Mucosa of descending colon (tissue), 3 donors: ENCODE data around the gene CCDC169. TPM values are rescaled to one million over a fixed set of nuclear protein-coding genes. Genes with fewer than 3 reads are reported as not detected.

Experiments
- ATAC-seq: fragments of 200-7000 bp; cut with Tn5 transposase; one replicate; pipeline ENCODE4 v1.9.1; 2020; ENCODE audit warnings: mild to moderate bottlenecking, moderate library complexity
- DNase-seq, 3 donors: peaks; one replicate each; pipeline ENCODE4 v3.0.0-alpha.2; 2020
- H3K36me3 ChIP-seq: fragments of 200-600 bp; one replicate; pipeline ENCODE4 v1.8.0; 2021; ENCODE audit warnings: low read depth, mild to moderate bottlenecking
- H3K4me1 ChIP-seq: fragments of 200-600 bp; one replicate; pipeline ENCODE4 v1.8.0; 2021; ENCODE audit warnings: low read depth, mild to moderate bottlenecking
- H3K4me3 ChIP-seq: fragments of 200-600 bp; one replicate; pipeline ENCODE4 v1.8.0; 2021; ENCODE audit warnings: mild to moderate bottlenecking
- H3K9me3 ChIP-seq: fragments of 200-600 bp; one replicate; pipeline ENCODE4 v1.8.0; 2021; ENCODE audit warnings: mild to moderate bottlenecking
- CTCF ChIP-seq: fragments of 200-600 bp; IDR thresholded peaks from one replicate; pipeline ENCODE4 v1.8.0; 2022; ENCODE audit warnings: antibody characterized with exemption, mild to moderate bottlenecking
- intact Hi-C, 2 donors: fragments of 100-400 bp; cut with DNase I in 1 of 2; cut with micrococcal nuclease in 1 of 2; formaldehyde crosslinking; loops; one replicate each; pipeline versions ENCODE4 v1.11.0 to v1.11.1; 2022; cut with DNase I, micrococcal nuclease
- total RNA-seq, 3 donors: library from RNA; stranded (reverse); fragmentation: NEBNext Ultra II Directional in 2 of 3; extraction: Animal tissue kit (Norgen Biotek cat#: 25700) in 2 of 3; gene quantifications; one replicate each; pipeline versions ENCODE4 v1.2.1 to v1.2.4, GENCODE V29; 2021 to 2023
- donor health status: DM: no; HTN: no; CAD: no; lungs with moderate emphysema.
- donor health status: DM: no; HTN: no; CAD: no.
- donor health status: DM: no; HTN: yes; CAD: no.

CCDC169 gene
- total RNA-seq, 3 donors from 2014 or later, result 0.26 to 6.8 (median 0.84) TPM

- Histone ChIP-seq H3K36me3 (no peaks in the 10 kb centered on the region), H3K4me1 (no peaks in the 10 kb centered on the region), H3K4me3 (no peak overlapping the region), H3K9me3 (no peaks in the 10 kb centered on the region)
- no peak for TF ChIP-seq CTCF
- DNase-seq (no peak), ATAC-seq (no peak)
- intact Hi-C loops, result no loop called here
Measured at GRCh38 chr13:36188441-36188840, 109.2 kb downstream of the CCDC169 start.

GRCh38 chr13:36183901-36184300 lies 113.7 kb downstream of the CCDC169 start:
- intact Hi-C loops, result no loop called here
- no peaks in the 10 kb centered on the region for H3K36me3 ChIP-seq
- ATAC-seq, result no peak

More at GRCh38 chr13:36183901-36184300, 113.7 kb downstream of the CCDC169 start:
- Histone ChIP-seq H3K9me3 (no peaks in the 10 kb centered on the region), H3K4me3 (no peak overlapping the region), H3K4me1 (no peaks in the 10 kb centered on the region)
- no peak for DNase-seq
- TF ChIP-seq CTCF, result no peak

Other genes with a start within 250 kb of the CCDC169 start
- gene DCLK1, start 166.4 kb downstream of the CCDC169 start, total RNA-seq, result 10 to 100 TPM in 2 of 3 donors, 1 to 10 TPM in 1; 2.6 to 17.9 (median 12.7) TPM
- gene SOHLH2, start 83.3 kb downstream of the CCDC169 start, total RNA-seq, result 1 to 10 TPM in 1 of 3 donors, under 1 TPM in 2; 0.20 to 2.2 (median 0.39) TPM
- gene SPART, start 48.6 kb upstream of the CCDC169 start, total RNA-seq, result 10 to 100 TPM in 2 of 3 donors, 1 to 10 TPM in 1; 6.0 to 93.4 (median 13.4) TPM
- under 1 TPM in 1 of 3 donors, not detected in 2; 0.79 TPM for gene CCNA1, start 134.7 kb upstream of the CCDC169 start, total RNA-seq